ENCODE results near the gene FLNA.

The FLNA gene

DNA sequence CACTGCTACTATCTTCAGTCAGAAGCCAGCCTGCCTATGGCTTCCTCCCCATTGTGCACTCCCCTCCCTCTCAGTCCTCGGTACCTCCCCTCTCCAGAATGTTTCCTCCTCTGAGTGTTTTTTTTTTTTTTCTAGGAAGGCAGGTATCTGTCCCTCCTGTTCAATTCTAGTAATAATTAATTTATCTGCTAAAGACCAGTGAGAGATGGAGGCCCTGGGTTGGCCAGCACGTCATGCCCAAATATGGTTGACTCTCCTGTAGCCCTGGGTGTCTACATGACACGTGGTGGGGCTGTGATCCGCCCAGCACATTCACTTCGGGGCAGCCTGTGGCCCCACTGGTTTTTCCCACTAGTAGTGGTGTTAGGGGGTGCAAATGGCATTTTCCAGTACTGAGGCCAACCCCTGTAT is 1.8 kb downstream of the FLNA start:
- no peak overlapping the region for H3K4me2 ChIP-seq (ENCODE audit: low read length)
- no peaks in the 10 kb centered on the region for H3K27me3 ChIP-seq (ENCODE audit: control insufficient read depth, insufficient read depth, low read length)
- H3K4me1 ChIP-seq: no peaks in the 10 kb centered on the region
- no peak overlapping the region for H3K27ac ChIP-seq
- H3K36me3 ChIP-seq (ENCODE audit: control insufficient read depth, insufficient read depth, low read length): no peaks in the 10 kb centered on the region
- H3K4me3 ChIP-seq (ENCODE audit: low read depth, low read length): no peak overlapping the region
- H3K9ac ChIP-seq: no peak overlapping the region
- no peak overlapping the region for H2AFZ ChIP-seq
- TF ChIP-seq, protein P1, sequence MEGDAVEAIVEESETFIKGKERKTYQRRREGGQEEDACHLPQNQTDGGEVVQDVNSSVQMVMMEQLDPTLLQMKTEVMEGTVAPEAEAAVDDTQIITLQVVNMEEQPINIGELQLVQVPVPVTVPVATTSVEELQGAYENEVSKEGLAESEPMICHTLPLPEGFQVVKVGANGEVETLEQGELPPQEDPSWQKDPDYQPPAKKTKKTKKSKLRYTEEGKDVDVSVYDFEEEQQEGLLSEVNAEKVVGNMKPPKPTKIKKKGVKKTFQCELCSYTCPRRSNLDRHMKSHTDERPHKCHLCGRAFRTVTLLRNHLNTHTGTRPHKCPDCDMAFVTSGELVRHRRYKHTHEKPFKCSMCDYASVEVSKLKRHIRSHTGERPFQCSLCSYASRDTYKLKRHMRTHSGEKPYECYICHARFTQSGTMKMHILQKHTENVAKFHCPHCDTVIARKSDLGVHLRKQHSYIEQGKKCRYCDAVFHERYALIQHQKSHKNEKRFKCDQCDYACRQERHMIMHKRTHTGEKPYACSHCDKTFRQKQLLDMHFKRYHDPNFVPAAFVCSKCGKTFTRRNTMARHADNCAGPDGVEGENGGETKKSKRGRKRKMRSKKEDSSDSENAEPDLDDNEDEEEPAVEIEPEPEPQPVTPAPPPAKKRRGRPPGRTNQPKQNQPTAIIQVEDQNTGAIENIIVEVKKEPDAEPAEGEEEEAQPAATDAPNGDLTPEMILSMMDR (IDR thresholded peaks at IDR 0.05): no peak
- no peaks in the 10 kb centered on the region for H3K79me2 ChIP-seq
- H3K9me3 ChIP-seq (ENCODE audit: control insufficient read depth, low read length): no peaks in the 10 kb centered on the region

GRCh38 chrX:154371789-154372300 is 2.6 kb downstream of the FLNA start:
- H3K27ac ChIP-seq: no peak overlapping the region
- H3K27me3 ChIP-seq (ENCODE audit: control insufficient read depth, insufficient read depth, low read length): no peaks in the 10 kb centered on the region
- H3K4me1 ChIP-seq: no peaks in the 10 kb centered on the region
- no peaks in the 10 kb centered on the region for H3K36me3 ChIP-seq (ENCODE audit: control insufficient read depth, insufficient read depth, low read length)
- no peak overlapping the region for H3K9ac ChIP-seq
- H3K4me2 ChIP-seq (ENCODE audit: low read length): no peak overlapping the region
- no peaks in the 10 kb centered on the region for H3K79me2 ChIP-seq
- TF ChIP-seq, protein P1 (IDR thresholded peaks at IDR 0.05): no peak
- no peak overlapping the region for H2AFZ ChIP-seq
- no peaks in the 10 kb centered on the region for H3K9me3 ChIP-seq (ENCODE audit: control insufficient read depth, low read length)
- no peak overlapping the region for H3K4me3 ChIP-seq (ENCODE audit: low read depth, low read length)

GRCh38 chrX:154371017-154371788 is 3.2 kb downstream of the FLNA start:
- TF ChIP-seq, protein P1 (IDR thresholded peaks at IDR 0.05): no peak
- Histone ChIP-seq H3K4me1 (no peaks in the 10 kb centered on the region), H3K9me3 (ENCODE audit: control insufficient read depth, low read length) (no peaks in the 10 kb centered on the region), H3K27ac (no peak overlapping the region), H3K4me2 (ENCODE audit: low read length) (peak overlapping the region; percentile 72), H3K9ac (no peak overlapping the region), H2AFZ (peak overlapping the region; percentile 60), H3K27me3 (ENCODE audit: control insufficient read depth, insufficient read depth, low read length) (no peaks in the 10 kb centered on the region), H3K4me3 (ENCODE audit: low read depth, low read length) (peak overlapping the region; percentile 49), H3K36me3 (ENCODE audit: control insufficient read depth, insufficient read depth, low read length) (no peaks in the 10 kb centered on the region), H3K79me2 (no peaks in the 10 kb centered on the region)

- peak overlapping the region; percentile 72 for H3K4me2 ChIP-seq (ENCODE audit: low read length)
- H2AFZ ChIP-seq: peak overlapping the region; percentile 60
- H3K4me1 ChIP-seq: no peaks in the 10 kb centered on the region
- TF ChIP-seq, protein P1 (IDR thresholded peaks at IDR 0.05): no peak
- no peaks in the 10 kb centered on the region for H3K79me2 ChIP-seq
- H3K36me3 ChIP-seq (ENCODE audit: control insufficient read depth, insufficient read depth, low read length): no peaks in the 10 kb centered on the region
- no peaks in the 10 kb centered on the region for H3K9me3 ChIP-seq (ENCODE audit: control insufficient read depth, low read length)
- H3K4me3 ChIP-seq (ENCODE audit: low read depth, low read length): peak overlapping the region; percentile 49
- no peak overlapping the region for H3K9ac ChIP-seq
- peak overlapping the region; percentile 2 for H3K27ac ChIP-seq
- H3K27me3 ChIP-seq (ENCODE audit: control insufficient read depth, insufficient read depth, low read length): no peaks in the 10 kb centered on the region
Measured at GRCh38 chrX:154370300-154371016, 4.0 kb downstream of the FLNA start.

All from parathyroid adenoma (tissue), 2 donors.